Astrocyte of the hippocampus (primary cell): ENCODE data around the gene WNK2.
A peak's percentile ranks its signal among the peaks of the same experiment; 100 is the strongest.

Experiments
- DNase-seq: peaks from one replicate; pipeline ENCODE4 v3.0.0; 2011; ENCODE audit warnings: low read depth, low spot score

WNK2 gene

GRCh38 chr9:93198838-93199625 is 15.1 kb downstream of the WNK2 start:
- DNase-seq, result no peak

- DNase-seq, result no peak
Observed at GRCh38 chr9:93200449-93200742, 16.5 kb downstream of the WNK2 start.

- DNase-seq, result no peak
Observed at GRCh38 chr9:93200989-93201334, 17.0 kb downstream of the WNK2 start.

GRCh38 chr9:93203026-93203717 is 19.2 kb downstream of the WNK2 start:
- no peak for DNase-seq

- DNase-seq, result no peak
Observed at GRCh38 chr9:93203718-93204469, 20.0 kb downstream of the WNK2 start.

- no peak for DNase-seq
Observed at GRCh38 chr9:93204470-93205043, 20.6 kb downstream of the WNK2 start.

- peak; percentile 76 for DNase-seq
Observed at GRCh38 chr9:93205045-93205768, 21.3 kb downstream of the WNK2 start.

GRCh38 chr9:93205896-93206575 is 22.1 kb downstream of the WNK2 start:
- no peak for DNase-seq

GRCh38 chr9:93206576-93207155 is 22.7 kb downstream of the WNK2 start:
- DNase-seq, result no peak

GRCh38 chr9:93207326-93207814 is 23.4 kb downstream of the WNK2 start:
- DNase-seq, result peak; percentile 75

- no peak for DNase-seq
Observed at GRCh38 chr9:93207860-93208734, 24.2 kb downstream of the WNK2 start.

GRCh38 chr9:93209097-93209496 is 25.2 kb downstream of the WNK2 start:
- no peak for DNase-seq

- DNase-seq, result no peak
Observed at GRCh38 chr9:93209576-93210323, 25.8 kb downstream of the WNK2 start.

GRCh38 chr9:93210324-93210973 is 26.5 kb downstream of the WNK2 start:
- DNase-seq, result no peak

GRCh38 chr9:93210974-93211653 is 27.2 kb downstream of the WNK2 start:
- no peak for DNase-seq

GRCh38 chr9:93211654-93212001 is 27.7 kb downstream of the WNK2 start:
- DNase-seq, result no peak

GRCh38 chr9:93212409-93212808 is 28.5 kb downstream of the WNK2 start:
- DNase-seq, result no peak

GRCh38 chr9:93216073-93216365 is 32.1 kb downstream of the WNK2 start:
- DNase-seq, result no peak
